Measurements from ENCODE around the gene C7. TPM values are rescaled to one million over a fixed set of nuclear protein-coding genes. Genes with fewer than 3 reads are reported as not detected.
"Not testable (repeated sequence)": the region's sequence is repeated elsewhere in the genome, so short reads cannot be mapped to it uniquely, and the experiment has no call there.

C7 gene
- total RNA-seq: 2.2 TPM

DNA sequence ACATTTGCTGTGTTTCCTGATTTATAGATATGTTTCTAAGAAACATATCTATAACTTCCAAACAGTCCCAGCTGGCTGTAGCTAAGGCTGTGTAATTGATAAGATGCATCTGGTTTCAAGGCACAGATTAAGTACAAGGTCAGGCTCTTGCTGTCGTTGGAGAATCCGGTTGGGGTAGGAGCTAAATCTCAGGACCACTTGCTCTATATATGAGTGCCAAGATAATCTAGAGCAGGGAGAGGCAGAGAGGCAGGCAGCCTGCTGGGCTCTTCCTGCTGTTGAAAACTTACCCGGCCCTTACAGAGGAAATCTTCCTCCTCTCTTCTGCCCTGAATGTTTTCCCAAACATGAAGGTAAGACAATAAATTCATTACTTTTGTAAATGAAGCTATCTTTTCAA lies at the start of gene C7:
TSS of gene C7 (plus strand) at position 234 of the 400 bp plus-strand sequence. CDS start at position 348, 114 bp downstream.
- peak; percentile 8 for DNase-seq

DNA sequence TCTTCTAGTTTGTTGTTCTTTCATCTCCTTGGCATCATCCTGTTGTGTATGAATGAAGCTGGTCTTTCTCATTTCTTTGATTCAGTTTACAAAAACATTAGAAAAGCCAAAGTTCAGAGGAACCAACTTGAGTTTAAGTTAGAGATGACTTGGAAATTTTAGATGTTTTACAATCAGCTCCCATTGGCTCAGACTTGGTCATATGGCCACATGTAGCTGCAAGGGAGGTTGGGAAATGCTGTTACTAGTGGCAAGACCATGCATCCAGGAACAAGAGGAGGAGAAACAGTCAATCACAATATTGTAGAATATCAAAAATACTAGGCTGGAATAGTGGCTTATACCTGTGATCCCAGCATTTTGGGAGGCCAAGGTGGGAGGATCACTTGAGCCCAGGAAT lies 48.6 kb upstream of the C7 start:
- no peak for DNase-seq

GRCh38 chr5:40865004-40865403 lies 44.3 kb upstream of the C7 start:
- not testable (repeated sequence) for DNase-seq

GRCh38 chr5:40866844-40867243 lies 42.5 kb upstream of the C7 start:
- no peak for DNase-seq

- no peak for DNase-seq
These were observed 39.9 kb upstream of the C7 start for GRCh38 chr5:40869384-40869783.

DNA sequence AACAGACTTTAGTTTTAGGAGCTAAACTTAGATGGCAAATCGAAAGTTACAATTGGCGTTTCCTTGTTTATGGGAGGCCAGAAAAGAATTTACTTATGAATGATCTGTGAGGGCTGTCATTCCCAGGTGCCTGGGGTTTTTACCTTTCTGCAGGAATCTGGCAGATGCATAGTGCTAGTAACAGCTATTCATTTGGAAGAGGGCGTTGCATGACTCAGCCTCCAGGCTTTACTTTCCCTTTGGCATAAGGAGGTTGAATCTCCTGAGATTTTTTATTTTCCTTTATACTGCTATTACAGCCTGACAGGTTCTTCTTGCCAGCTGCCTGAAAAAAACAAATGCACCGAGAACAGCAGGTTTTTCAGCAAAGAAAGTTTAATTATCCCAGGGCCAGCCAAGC lies 38.1 kb upstream of the C7 start:
- DNase-seq: no peak

DNA sequence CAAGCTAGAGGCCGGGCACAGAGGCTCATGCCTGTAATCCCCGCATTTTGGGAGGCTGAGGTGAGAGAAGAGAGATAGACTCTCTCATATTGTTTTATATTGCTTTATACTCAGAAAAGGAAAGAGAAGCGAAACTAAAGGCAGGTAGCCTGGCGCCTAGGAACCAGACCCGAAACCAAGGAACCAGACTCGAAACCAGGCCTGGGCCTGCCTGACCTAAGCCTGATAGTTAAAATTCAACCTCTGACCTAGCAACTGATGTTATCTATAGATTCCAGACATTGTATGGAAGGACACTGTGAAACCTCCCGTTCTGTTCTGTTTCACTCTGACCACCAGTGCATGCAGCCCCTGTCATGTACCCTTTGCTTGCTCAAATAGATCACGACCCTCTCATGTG lies 37.0 kb upstream of the C7 start:
- DNase-seq: not testable (repeated sequence)

- DNase-seq: no peak
These were observed 35.9 kb upstream of the C7 start for GRCh38 chr5:40873286-40873880.

DNA sequence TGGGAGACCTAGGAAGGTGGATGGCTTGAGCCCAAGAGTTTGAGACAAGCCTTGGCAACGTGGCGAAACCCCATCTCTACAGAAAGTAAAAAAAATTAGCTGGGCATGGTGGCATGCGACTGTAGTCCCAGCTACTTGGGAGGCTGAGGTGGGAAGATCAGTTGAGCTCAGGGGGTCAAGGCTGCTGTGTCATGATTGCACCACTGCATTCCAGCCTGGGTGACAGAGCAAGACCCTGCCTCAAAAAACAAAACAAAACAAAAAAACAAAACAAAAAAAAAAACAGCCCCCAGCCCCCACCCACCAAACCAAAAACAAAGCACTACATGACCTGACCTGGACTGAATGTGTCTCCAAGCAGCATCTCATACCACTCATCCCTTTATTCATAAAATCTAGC lies 33.3 kb upstream of the C7 start:
- no peak for DNase-seq

DNA sequence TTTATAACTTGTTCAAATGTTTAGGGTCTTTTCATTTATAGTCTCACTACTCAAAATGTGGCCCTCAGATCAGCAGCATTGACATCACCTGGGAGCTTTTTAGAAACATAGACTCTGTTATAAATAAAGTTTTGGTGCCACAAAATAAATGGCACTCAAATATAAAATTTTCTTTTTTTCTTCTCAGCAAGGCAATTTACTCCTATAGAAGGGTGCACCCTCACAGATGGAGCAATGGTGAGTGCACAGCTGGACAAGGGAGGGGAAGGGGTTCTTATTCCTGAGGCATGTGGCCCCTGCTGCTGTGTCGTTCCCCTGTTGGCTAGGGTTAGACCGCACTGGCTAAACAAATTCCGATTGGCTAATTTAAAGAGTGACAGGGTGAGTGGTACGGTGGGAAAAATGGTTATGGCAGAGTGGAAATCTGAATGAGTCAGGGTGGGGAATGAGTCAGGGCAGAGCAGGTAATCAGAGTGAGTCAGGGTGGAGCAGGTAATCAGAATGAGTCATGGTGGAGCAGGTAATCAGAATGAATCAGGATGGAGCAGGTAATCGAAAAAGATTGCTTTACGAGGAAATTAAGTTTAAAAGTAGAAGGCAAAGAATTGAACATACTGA lies 31.8 kb upstream of the C7 start:
- DNase-seq: no peak

- peak; percentile 48 for DNase-seq
These were observed 29.9 kb upstream of the C7 start for GRCh38 chr5:40879163-40879942.

- no peak for DNase-seq
These were observed 27.0 kb upstream of the C7 start for GRCh38 chr5:40882291-40882690.

DNA sequence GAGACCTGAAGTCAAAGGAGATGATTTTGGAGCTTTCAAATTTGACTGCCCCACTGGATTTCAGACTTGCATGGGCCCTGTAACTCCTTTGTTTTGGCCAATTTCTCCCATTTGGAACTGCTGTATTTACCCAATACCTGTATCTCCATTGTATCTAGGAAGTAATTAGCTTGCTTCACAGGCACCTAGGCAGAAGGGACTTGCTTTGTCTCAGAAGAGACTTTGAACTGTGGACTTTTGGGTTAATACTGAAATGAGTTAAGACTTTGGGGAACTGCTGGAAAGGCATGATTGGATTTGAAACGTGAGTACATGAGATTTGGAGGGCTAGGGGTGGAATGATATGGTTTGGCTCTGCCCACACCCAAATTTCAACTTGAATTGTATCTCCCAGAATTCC lies 26.2 kb upstream of the C7 start:
- DNase-seq: not testable (repeated sequence)

GRCh38 chr5:40895440-40896425 lies 13.6 kb upstream of the C7 start:
- DNase-seq: not testable (repeated sequence)

DNA sequence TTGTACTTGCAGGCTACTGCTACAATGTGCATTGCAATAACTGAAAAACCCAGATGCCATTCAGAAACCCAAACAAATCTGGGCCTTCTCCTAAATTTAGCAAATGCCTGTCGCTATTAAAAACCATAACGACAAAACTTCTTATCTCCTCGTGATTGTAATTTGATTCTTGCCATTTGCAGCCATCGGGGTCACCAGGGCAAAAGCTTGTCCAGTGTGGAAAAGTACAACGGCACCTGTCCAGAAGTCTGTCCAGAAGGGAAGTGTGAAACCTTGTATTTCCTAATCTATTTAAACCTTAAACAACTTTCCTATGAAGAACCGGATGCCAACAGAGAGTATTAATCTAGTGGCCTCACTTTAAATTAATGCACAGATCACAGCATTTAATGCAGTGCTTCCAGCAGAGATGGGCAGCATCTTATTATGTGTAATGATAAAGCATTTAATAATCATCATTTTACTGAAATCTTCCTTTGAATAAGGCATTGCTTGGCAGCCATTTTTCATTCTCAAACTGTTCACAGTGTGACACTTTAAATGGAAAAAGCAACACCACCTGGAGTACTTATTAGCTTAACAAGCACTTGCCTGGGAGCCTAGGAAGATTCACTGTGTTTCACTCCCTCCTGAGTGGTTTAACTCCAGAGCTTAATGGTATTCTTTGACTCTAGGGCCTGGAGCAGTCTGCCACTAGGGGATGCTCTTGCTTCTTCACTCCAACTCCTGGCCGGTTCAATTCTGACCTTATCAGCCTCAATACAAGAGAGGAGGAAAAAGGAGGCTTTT lies 4.9 kb upstream of the C7 start:
- DNase-seq: peak; percentile 61

DNA sequence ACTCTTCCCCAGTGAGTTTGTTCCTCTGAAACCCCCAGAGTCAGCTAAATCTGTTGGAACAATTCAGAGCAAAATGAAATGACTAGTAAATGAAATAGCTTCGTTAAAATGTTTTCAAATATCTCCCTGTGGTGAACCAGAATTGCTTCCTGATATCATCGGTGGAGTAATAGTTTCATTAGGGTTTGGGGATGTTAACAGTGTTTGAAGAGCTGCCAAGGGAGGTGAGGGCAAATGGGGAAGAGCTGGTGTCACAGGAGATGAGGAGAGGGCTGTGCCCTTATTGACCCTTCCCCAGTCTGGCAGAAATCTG lies 4.3 kb upstream of the C7 start:
- no peak for DNase-seq

GRCh38 chr5:40906351-40906751 lies 2.9 kb upstream of the C7 start:
- no peak for DNase-seq

DNA sequence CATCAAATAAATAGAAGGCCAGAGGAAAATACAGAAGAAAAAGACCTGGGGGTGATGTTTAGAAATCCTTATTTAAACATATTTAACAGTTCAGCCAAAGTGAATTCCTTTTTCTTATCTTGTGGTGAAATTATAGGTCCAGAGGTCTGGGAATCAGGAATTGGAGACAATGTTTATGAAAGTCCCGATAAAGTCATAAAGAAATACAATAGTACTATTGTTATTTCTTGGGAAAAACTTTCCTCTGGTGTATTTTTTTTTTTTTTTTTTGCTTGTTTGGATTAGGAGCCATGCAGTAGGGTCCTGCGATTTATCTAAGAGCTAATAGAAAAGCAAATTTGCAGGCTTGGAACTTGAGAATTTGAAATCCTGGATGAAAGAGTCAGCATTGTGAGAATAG lies 426 bp downstream of the C7 start:
- no peak for DNase-seq

DNA sequence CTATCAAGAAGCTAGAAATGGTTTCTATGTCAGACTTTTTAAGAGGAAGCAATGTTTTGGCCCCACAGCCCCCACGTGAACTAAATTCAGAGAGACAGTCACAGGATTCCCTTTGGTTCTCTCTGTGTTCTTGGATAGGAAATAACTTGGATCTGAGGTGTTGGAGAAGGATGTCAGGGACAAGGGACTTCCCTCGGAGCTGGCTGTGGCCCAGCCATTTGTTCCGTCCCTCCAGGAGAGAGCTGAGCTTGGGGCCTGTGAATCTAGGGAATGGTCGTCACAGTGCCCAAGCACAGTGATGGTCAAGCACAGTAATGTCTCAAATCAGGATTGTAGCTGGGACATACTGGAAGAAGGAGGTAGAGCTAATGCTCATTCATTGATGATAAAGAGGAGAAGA lies 2.0 kb downstream of the C7 start:
- DNase-seq: no peak

DNA sequence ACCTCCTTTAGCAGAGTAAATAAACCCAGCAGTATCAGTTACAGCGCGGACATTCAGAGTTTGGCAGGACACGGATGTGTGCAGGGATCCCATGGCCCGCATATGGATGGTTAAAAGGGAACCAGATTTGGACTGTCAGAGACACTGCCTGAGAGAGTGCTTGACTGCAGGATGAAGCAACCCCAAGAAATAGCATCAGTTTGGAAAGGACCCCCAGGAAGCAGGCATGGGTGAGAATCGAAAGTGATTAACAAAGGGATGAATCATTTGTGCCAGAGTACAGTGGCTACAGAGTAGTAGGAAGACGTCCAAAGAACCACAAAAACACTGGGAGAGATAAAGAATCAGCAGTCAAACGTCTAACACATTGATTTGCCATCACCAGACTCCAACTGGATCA lies 5.5 kb downstream of the C7 start:
- no peak for DNase-seq

- no peak for DNase-seq
These were observed 6.1 kb downstream of the C7 start for GRCh38 chr5:40915341-40915926.

Measured in tongue (tissue), 2 donors.